A549 (cell line): Measurements from ENCODE around the gene FXR2. TPM values are rescaled to one million over a fixed set of nuclear protein-coding genes. Genes with fewer than 3 reads are reported as not detected.

Source experiments
- ATAC-seq, 2 experiments: fragments of 200-7000 bp in 1 of 2; fragments of >200 bp in 1 of 2; cut with Nextera tagmentation in 1 of 2; cut with Tn5 transposase in 1 of 2; 3 replicates each; pipeline versions ENCODE4 v1.8.0 to v1.9.1; 2018 to 2020; ENCODE audit warnings: mild to moderate bottlenecking in 1 of 2, moderate library complexity in 1 of 2
- CTCF ChIA-PET: fragments of 300-600 bp; sonication (Branson Sonifier 250); formaldehyde crosslinking; extraction: SDS; loops from one replicate; lab custom pipeline; 2021; ENCODE audit warnings: antibody characterized with exemption, inconsistent platforms; lab: Yijun Ruan, JAX
- POLR2A ChIA-PET: fragments of 350-600 bp; formaldehyde crosslinking; extraction: SDS; loops from one replicate; lab custom pipeline; 2021; ENCODE audit warnings: antibody characterized with exemption, inconsistent platforms; lab: Yijun Ruan, JAX
- DNase-seq, 2 experiments: peaks; one replicate each; pipeline versions ENCODE4 v3.0.0 to v3.0.0-alpha.2; 2011 to 2016; ENCODE audit warnings: low read depth in 1 of 2, low spot score in 1 of 2
- FAIRE-seq: peaks from 2 replicates; lab custom pipeline; 2011; peaks lifted over from hg19 to GRCh38; lab: Jason Lieb, UNC
- H3K27ac ChIP-seq, 2 experiments: fragments of >200 bp; sonication (Bioruptor Twin); formaldehyde crosslinking; 3 replicates each; pipeline ENCODE4 v1.5.1; 2016 to 2017
- H3K4me1 ChIP-seq: fragments of >200 bp; sonication (Bioruptor Twin); formaldehyde crosslinking; 3 replicates; pipeline ENCODE4 v1.6.1; 2016
- H3K4me2 ChIP-seq: fragments of >200 bp; sonication (Bioruptor Twin); formaldehyde crosslinking; 3 replicates; pipeline ENCODE4 v1.6.1; 2016
- H3K4me3 ChIP-seq: fragments of >200 bp; sonication (Bioruptor Twin); formaldehyde crosslinking; 3 replicates; pipeline ENCODE4 v1.5.1; 2016
- H3K9me3 ChIP-seq: fragments of >200 bp; sonication (Bioruptor Twin); formaldehyde crosslinking; 3 replicates; pipeline ENCODE4 v1.6.1; 2016
- CEBPB ChIP-seq, 2 experiments: fragments of >200 bp in 1 of 2; sonication (Bioruptor Twin) in 1 of 2; formaldehyde crosslinking in 1 of 2; IDR thresholded peaks; 2 replicates each; pipeline ENCODE4 v1.6.1; 2012 to 2016
- EHF ChIP-seq: fragments of 250-450 bp; sonication (Bioruptor Pico); IDR thresholded peaks from 2 replicates; pipeline ENCODE4 v1.5.0; 2020; ENCODE audit warnings: mild to moderate bottlenecking
- FOSB ChIP-seq: fragments of 250-450 bp; sonication (Bioruptor Pico); IDR thresholded peaks from 2 replicates; pipeline ENCODE4 v1.5.0; 2020; ENCODE audit warnings: mild to moderate bottlenecking, moderate library complexity
- FOSL2 ChIP-seq, 2 experiments: fragments of 450-650 bp in 1 of 2; fragments of >200 bp in 1 of 2; sonication (Bioruptor Twin) in 1 of 2; formaldehyde crosslinking; IDR thresholded peaks; 2 replicates each; pipeline versions ENCODE4 v1.5.0 to v1.6.1; 2016 to 2020; ENCODE audit warnings: mild to moderate bottlenecking in 1 of 2, moderate library complexity in 1 of 2
- FOXS1 ChIP-seq: fragments of 250-450 bp; sonication (Bioruptor Pico); IDR thresholded peaks from 2 replicates; pipeline ENCODE4 v1.5.0; 2020; ENCODE audit warnings: mild to moderate bottlenecking, moderate library complexity
- HDAC2 ChIP-seq: fragments of 200-600 bp; sonication (generic); IDR thresholded peaks from 2 replicates; pipeline ENCODE4 v1.6.1; 2016
- HMGXB4 ChIP-seq: fragments of 250-450 bp; sonication (Bioruptor Pico); IDR thresholded peaks from 2 replicates; pipeline ENCODE4 v1.5.0; 2021; ENCODE audit warnings: mild to moderate bottlenecking, moderate library complexity, borderline replicate concordance
- HOXB13 ChIP-seq: fragments of 250-450 bp; sonication (Bioruptor Pico); IDR thresholded peaks from 2 replicates; pipeline ENCODE4 v1.5.0; 2020; ENCODE audit warnings: low read depth, mild to moderate bottlenecking, moderate library complexity
- HOXB5 ChIP-seq: fragments of 250-450 bp; sonication (Bioruptor Pico); IDR thresholded peaks from 2 replicates; pipeline ENCODE4 v1.5.0; 2020; ENCODE audit warnings: mild to moderate bottlenecking, moderate library complexity
- KDM1A ChIP-seq: fragments of 200-600 bp; sonication (generic); IDR thresholded peaks from 2 replicates; pipeline ENCODE4 v1.6.1; 2016; ENCODE audit warnings: low read depth, mild to moderate bottlenecking
- KDM5A ChIP-seq: fragments of 200-600 bp; sonication (generic); IDR thresholded peaks from 2 replicates; pipeline ENCODE4 v1.6.1; 2016; ENCODE audit warnings: antibody characterized with exemption, mild to moderate bottlenecking
- MAFK ChIP-seq: fragments of 450-650 bp; IDR thresholded peaks from 2 replicates; pipeline ENCODE4 v1.6.1; 2014; ENCODE audit not compliant: partially characterized antibody
- MAZ ChIP-seq: fragments of 150-350 bp; IDR thresholded peaks from 2 replicates; pipeline ENCODE4 v1.6.1; 2014; ENCODE audit warnings: antibody characterized with exemption, low read depth, low read length, borderline replicate concordance
- NR3C1 ChIP-seq: fragments of >200 bp; sonication (Bioruptor Twin); formaldehyde crosslinking; IDR thresholded peaks from 3 replicates; pipeline ENCODE4 v1.6.1; 2017
- PBX3 ChIP-seq: IDR thresholded peaks from 2 replicates; pipeline ENCODE4 v1.6.1; 2012
- RAD21 ChIP-seq, 2 experiments: fragments of >200 bp in 1 of 2; sonication (Bioruptor Twin) in 1 of 2; formaldehyde crosslinking in 1 of 2; IDR thresholded peaks in 1 of 2; conservative IDR thresholded peaks in 1 of 2; 2 replicates in 1 of 2; 3 replicates in 1 of 2; pipeline ENCODE4 v1.6.1; 2012 to 2018; ENCODE audit warnings: inconsistent platforms in 1 of 2
- SREBF2 ChIP-seq: fragments of 450-650 bp; IDR thresholded peaks from 2 replicates; pipeline ENCODE4 v1.6.1; 2014; ENCODE audit warnings: mild to moderate bottlenecking, moderate library complexity
- ZSCAN20 ChIP-seq: fragments of 250-450 bp; sonication (Bioruptor Pico); IDR thresholded peaks from 2 replicates; pipeline ENCODE4 v1.8.0; 2022; ENCODE audit warnings: mild to moderate bottlenecking, moderate library complexity
- WGBS: methylation state at CpG from one replicate; pipeline ENCODE4 v1.1.6; 2017; ENCODE audit errors: missing lambda C conversion rate; 5-methylcytosine and 5-hydroxymethylcytosine counted together
- polyA plus RNA-seq, 4 experiments: library from polyadenylated mRNA; depleted of rRNA in 3 of 4; stranded (reverse); fragments of >200 nt; fragmentation: RNase III in 1 of 4; extraction: RNeasy Plus Mini Kit Qiagen cat#74134 plus additional on column Dnase treatment in 1 of 4; gene quantifications; 2 replicates in 3 of 4; 3 replicates in 1 of 4; pipeline ENCODE4 v1.2.3, GENCODE V29; 2011 to 2017
- TF ChIP-seq, protein P1 (sequence below): IDR thresholded peaks from 2 replicates; pipeline ENCODE4 v1.6.1; 2012; ENCODE audit warnings: low read depth, borderline replicate concordance
- TF ChIP-seq, protein P2 (sequence below): fragments of >200 bp; sonication (Bioruptor Twin); formaldehyde crosslinking; IDR thresholded peaks from 3 replicates; pipeline ENCODE4 v1.5.1; 2016
- TF ChIP-seq, protein P3 (sequence below): IDR thresholded peaks from 2 replicates; pipeline ENCODE4 v1.6.1; 2012

Gene FXR2
- polyA plus RNA-seq, 2 of the 4 experiments (the other 2 are of a cell fraction) = 40.7 to 45.2 TPM

DNA sequence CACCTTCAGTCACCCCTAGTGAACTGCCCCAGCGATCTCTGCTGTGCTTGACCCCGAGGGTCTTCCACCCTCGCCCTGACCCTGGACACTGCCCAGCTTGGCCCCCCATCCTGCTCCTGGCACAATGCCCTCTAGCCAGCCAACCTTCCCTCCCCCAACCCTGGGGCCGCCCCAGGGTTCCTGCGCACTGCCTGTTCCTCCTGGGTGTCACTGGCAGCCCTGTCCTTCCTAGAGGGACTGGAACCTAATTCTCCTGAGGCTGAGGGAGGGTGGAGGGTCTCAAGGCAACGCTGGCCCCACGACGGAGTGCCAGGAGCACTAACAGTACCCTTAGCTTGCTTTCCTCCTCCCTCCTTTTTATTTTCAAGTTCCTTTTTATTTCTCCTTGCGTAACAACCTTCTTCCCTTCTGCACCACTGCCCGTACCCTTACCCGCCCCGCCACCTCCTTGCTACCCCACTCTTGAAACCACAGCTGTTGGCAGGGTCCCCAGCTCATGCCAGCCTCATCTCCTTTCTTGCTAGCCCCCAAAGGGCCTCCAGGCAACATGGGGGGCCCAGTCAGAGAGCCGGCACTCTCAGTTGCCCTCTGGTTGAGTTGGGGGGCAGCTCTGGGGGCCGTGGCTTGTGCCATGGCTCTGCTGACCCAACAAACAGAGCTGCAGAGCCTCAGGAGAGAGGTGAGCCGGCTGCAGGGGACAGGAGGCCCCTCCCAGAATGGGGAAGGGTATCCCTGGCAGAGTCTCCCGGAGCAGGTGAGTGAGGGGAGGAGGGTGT lies 56.0 kb downstream of the FXR2 start, which contains the start of gene TNFSF13:
TNFSF13 (plus strand) TSS at position 207 of the 776 bp plus-strand sequence; CDS start at position 497, 290 bp downstream.
- no peak for TF ChIP-seq HOXB5 (CRISPR knock-in tag)
- TF ChIP-seq, protein P1, sequence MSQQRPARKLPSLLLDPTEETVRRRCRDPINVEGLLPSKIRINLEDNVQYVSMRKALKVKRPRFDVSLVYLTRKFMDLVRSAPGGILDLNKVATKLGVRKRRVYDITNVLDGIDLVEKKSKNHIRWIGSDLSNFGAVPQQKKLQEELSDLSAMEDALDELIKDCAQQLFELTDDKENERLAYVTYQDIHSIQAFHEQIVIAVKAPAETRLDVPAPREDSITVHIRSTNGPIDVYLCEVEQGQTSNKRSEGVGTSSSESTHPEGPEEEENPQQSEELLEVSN = no peak
- no peak for TF ChIP-seq HMGXB4 (CRISPR knock-in tag)
- TF ChIP-seq KDM1A = no peak
- no peak for TF ChIP-seq SREBF2
- TF ChIP-seq FOSB = no peak
- no peak for TF ChIP-seq CEBPB (IDR thresholded peaks at IDR 0.05)
- TF ChIP-seq MAZ = no peak
- Histone ChIP-seq H3K4me3 (no peak within 1 kb of the TSS), H3K4me1 (peaks cover 44% of the 10 kb centered on the region), H3K9me3 (no peaks in the 10 kb centered on the region), H3K4me2 (peak within 1 kb of the TSS; percentile 57), H3K27ac (peak within 1 kb of the TSS; percentile 41 to 74; a peak in 5 of 6 replicates)
- ChIA-PET CTCF (interaction anchor here (0.6 to 11.3 kb wide), 8 partner anchors 14 to 513 kb away, joined by 3 to 232 read pairs (median 19); partner anchors contain the start of genes CHRNB1, TMEM95 and TNFSF12), POLR2A (no interaction called here)
- ATAC-seq (no peak), FAIRE-seq (no peak), DNase-seq (no peak)
- WGBS = 77% methylated on average over 15 of the region's 16 CpGs

DNA sequence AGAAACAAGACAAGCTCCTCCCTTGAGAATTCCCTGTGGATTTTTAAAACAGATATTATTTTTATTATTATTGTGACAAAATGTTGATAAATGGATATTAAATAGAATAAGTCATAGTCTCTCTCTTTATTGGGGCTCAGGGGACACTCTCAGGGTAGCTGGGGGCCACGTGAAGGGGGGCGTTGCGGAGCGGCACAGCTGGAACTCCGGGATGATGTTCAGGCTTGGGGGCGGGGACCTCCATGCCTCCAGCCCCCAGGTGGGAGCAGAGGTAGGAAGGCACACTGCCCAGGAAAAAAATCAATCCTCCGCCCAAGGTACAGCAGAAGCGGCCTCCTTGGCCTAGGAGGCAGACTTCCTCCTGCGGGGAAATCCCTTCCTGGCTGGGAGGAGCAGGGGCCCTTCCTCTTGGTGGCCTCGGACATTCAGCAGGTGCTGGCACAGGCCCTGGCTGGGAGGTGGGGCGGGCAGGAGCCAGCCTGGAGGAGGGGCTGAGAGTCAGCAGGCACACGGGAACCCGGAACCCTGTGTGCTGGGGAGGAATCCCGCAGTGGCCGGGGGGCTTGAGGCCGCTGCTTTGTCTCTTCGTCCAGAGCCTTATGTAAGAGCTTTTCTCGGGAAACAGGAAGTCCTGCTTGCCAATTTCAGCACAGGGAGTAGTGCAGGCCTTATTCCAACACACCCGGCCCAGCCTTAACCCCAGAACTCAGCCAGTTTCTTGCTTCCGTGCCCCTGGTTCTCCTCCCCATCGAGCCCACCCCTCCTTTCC lies 56.7 kb downstream of the FXR2 start:
- Histone ChIP-seq H3K27ac (peak overlapping the region; percentile 41 to 74; a peak in 5 of 6 replicates), H3K4me3 (no peak overlapping the region), H3K4me1 (peaks cover 36% of the 10 kb centered on the region), H3K4me2 (peak overlapping the region; percentile 57), H3K9me3 (no peaks in the 10 kb centered on the region)
- ATAC-seq = no peak
- CTCF ChIA-PET = interaction anchor here (0.8 to 11.3 kb wide), 13 partner anchors 12 to 512 kb away, joined by 3 to 232 read pairs (median 4); partner anchors contain the start of genes SOX15, TMEM95 and TNFSF12
- TF ChIP-seq NR3C1 (no peak), RAD21 (conservative IDR thresholded peaks at IDR 0.05 in 1 of 2, IDR thresholded peaks at IDR 0.05 in 1 of 2) (no peak), EHF (CRISPR knock-in tag) (no peak), MAFK (no peak), FOSL2 (IDR thresholded peaks at IDR 0.05) (no peak), FOSL2 (CRISPR knock-in tag; IDR thresholded peaks at IDR 0.05) (no peak), PBX3 (no peak), FOXS1 (CRISPR knock-in tag) (no peak), FOSB (no peak), KDM5A (no peak), HMGXB4 (CRISPR knock-in tag) (no peak), HDAC2 (no peak), HOXB13 (CRISPR knock-in tag) (no peak), ZSCAN20 (CRISPR knock-in tag) (no peak)
- TF ChIP-seq, protein P2, sequence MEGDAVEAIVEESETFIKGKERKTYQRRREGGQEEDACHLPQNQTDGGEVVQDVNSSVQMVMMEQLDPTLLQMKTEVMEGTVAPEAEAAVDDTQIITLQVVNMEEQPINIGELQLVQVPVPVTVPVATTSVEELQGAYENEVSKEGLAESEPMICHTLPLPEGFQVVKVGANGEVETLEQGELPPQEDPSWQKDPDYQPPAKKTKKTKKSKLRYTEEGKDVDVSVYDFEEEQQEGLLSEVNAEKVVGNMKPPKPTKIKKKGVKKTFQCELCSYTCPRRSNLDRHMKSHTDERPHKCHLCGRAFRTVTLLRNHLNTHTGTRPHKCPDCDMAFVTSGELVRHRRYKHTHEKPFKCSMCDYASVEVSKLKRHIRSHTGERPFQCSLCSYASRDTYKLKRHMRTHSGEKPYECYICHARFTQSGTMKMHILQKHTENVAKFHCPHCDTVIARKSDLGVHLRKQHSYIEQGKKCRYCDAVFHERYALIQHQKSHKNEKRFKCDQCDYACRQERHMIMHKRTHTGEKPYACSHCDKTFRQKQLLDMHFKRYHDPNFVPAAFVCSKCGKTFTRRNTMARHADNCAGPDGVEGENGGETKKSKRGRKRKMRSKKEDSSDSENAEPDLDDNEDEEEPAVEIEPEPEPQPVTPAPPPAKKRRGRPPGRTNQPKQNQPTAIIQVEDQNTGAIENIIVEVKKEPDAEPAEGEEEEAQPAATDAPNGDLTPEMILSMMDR = no peak
- TF ChIP-seq, protein P3, sequence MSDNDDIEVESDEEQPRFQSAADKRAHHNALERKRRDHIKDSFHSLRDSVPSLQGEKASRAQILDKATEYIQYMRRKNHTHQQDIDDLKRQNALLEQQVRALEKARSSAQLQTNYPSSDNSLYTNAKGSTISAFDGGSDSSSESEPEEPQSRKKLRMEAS = no peak
- peak in 1 of 2 experiments; percentile 50 for DNase-seq
- 54% methylated on average over 21 of the region's 21 CpGs for WGBS
- no peak for FAIRE-seq
- POLR2A ChIA-PET = no interaction called here
